Stimulated activated CD4-positive, alpha-beta T cell treated with anti-CD3 and anti-CD28 coated beads, TNF-alpha, amount 100 ng/mL, for 48 hours (primary cell): ENCODE data around the gene RORB.

Source experiments
- DNase-seq, 3 donors: peaks; one replicate each; pipeline ENCODE4 v3.0.0-alpha.2; 2020; ENCODE audit warnings: low read depth in 3 of 3

Gene RORB

GRCh38 chr9:74598874-74599273, 101.7 kb downstream of the RORB start:
- DNase-seq, result no peak

- DNase-seq, result no peak
These were observed 112.7 kb downstream of the RORB start for GRCh38 chr9:74609671-74610405.

- DNase-seq, result no peak
These were observed 113.5 kb downstream of the RORB start for GRCh38 chr9:74610523-74611061.

GRCh38 chr9:74630228-74630627, 133.1 kb downstream of the RORB start:
- no peak for DNase-seq

- no peak for DNase-seq
These were observed 142.0 kb downstream of the RORB start for GRCh38 chr9:74639112-74639511.

- no peak for DNase-seq
These were observed 145.2 kb downstream of the RORB start for GRCh38 chr9:74642376-74642775.

- no peak for DNase-seq
These were observed 146.3 kb downstream of the RORB start for GRCh38 chr9:74643303-74643923.

GRCh38 chr9:74644023-74644422, 146.9 kb downstream of the RORB start:
- DNase-seq, result no peak

GRCh38 chr9:74645007-74645639, 148.0 kb downstream of the RORB start:
- DNase-seq, result no peak

- no peak for DNase-seq
These were observed 156.4 kb downstream of the RORB start for GRCh38 chr9:74653410-74654080.

GRCh38 chr9:74662674-74663073, 165.5 kb downstream of the RORB start:
- no peak for DNase-seq

- DNase-seq, result no peak
These were observed 166.3 kb downstream of the RORB start for GRCh38 chr9:74663439-74663838.

- DNase-seq, result no peak
These were observed 169.6 kb downstream of the RORB start for GRCh38 chr9:74666625-74667316.

- DNase-seq, result no peak
These were observed 175.1 kb downstream of the RORB start for GRCh38 chr9:74672237-74672636.

- DNase-seq, result no peak
These were observed 176.9 kb downstream of the RORB start for GRCh38 chr9:74674077-74674476.

GRCh38 chr9:74681906-74682305, 184.8 kb downstream of the RORB start:
- DNase-seq, result no peak

GRCh38 chr9:74683322-74683721, 186.2 kb downstream of the RORB start:
- DNase-seq, result no peak

GRCh38 chr9:74691058-74691457, 193.9 kb downstream of the RORB start:
- DNase-seq, result no peak

- no peak for DNase-seq
These were observed 199.4 kb downstream of the RORB start for GRCh38 chr9:74696520-74696919.

- DNase-seq, result no peak
These were observed 200.4 kb downstream of the RORB start for GRCh38 chr9:74697535-74697934.

GRCh38 chr9:74711341-74711740, 214.2 kb downstream of the RORB start:
- no peak for DNase-seq

- no peak for DNase-seq
These were observed 221.6 kb downstream of the RORB start for GRCh38 chr9:74718709-74719108.
